COR-L47 (cell line): ENCODE measurements around the gene TGFB2.

Experiments used
- DNase-seq: peaks from one replicate; lab custom pipeline; 2025; lab: John Stamatoyannopoulos, UW

TGFB2 gene

DNA sequence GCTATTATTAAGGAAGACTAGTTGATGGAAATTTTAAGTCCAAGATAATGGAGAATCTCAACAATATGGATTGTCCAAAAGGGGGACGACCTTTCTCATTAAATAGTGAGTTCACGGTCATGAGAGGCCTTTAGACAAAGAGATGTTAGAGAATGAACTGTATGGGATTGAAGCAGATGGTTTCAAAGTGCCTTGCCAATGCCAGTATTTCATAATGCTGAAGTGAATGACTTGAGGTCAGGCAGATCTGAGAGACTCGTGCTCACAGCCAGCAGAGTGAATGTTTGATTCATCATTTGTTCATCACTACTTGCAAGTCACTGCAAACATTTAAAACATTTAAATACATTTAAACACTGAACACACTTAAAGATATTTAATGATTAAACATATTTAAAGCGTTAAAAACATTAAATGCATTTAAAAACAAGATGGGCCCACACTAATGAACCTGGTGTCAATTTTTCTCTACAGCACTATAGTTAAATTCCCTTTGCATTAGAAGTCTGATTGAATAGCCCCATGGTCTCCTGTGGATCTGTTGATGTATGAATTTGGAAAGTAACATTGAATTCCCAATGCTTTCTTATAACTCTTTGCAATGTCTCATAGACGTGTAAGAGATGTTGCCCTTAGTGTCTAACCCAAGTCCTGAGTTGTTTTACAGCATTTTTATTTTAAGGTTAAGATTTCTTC is 80.7 kb downstream of the TGFB2 start:
- no peak for DNase-seq

DNA sequence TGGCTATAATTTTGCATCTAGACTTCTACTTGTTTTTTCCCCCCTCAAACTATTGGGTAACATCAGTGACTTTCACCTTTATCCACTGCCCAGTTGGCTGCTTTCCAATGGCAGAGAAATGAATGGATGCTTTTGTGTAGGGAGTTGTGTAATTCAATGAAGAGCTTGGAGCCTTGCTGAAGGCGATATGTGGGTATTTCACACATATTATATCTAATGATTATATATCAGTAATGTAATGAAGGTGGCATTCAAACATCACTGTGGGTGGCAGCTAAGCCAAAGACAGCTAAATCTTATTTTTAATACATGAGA is 81.2 kb downstream of the TGFB2 start:
- no peak for DNase-seq

DNA sequence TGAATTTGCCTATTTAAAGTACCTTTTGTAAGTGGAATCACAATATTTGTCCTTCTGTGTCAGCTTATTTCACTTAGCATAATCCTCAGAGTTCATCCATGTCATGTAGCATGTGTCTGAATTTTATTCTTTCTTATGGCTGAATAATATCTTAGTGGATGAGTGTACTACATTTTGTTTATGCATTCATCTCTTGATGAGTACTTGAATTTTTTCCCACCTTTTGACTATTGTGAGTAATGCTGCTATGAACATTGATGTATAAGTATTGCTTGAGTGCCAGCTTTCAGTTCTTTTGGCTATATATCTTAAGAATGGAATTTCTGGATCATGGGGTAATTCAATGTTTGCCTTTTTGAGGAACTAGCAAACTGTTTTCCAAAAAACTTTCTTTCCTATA is 84.2 kb downstream of the TGFB2 start:
- no peak for DNase-seq

DNA sequence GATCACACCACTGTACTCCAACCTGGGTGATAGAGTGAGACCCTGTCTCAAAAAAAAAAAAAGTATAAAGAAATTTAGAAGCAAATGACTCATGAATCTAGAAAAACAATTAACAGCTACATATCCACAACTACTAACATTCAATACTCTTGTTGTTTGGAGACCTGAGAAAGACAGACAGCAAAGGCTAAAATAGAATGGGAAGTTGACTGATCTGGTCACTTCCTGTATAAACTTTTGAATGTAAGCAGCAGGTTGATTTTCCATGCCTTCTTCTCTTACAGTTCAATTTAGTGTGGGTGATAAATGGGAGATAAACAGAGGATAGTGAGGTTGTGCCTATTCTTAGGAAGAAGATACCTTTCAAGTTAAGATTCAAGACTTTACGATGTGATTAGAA is 85.2 kb downstream of the TGFB2 start:
- DNase-seq = no peak

DNA sequence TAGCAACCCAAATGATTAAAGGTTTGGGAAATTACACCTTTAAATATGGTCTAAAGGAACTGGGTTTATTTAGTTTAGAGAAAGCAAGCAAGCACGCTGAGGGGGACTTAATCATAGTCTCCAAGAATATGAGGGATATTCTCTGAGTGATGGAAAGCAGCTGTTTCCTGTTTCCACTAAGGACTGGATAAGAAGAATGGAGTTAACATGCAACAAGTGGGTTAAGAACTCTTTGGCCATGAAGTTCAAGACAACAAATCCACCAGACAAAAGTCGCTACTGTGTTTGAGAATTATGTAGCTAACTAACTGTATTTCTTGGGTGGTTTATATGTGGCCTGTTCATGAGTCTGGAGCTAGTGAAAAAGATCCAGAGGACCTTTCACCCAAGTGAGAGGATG is 85.7 kb downstream of the TGFB2 start:
- DNase-seq = no peak

DNA sequence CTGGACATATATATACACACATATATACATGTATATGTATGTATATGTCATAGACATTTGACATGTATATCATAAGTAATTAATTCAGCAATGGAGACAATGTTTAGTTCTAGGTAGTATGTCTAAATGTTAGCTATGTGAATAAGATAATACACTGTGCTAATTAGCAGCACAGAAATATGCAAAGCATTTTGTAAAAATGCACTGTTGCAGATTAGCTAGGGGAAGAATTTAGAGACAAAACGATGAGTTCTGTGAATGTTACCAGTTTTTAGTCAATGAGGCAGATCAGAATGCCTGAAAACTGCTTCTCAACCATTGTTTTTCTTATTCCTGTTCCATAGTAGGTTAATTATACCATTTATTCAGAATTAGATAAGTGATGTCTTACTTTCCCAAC is 86.3 kb downstream of the TGFB2 start:
- no peak for DNase-seq

DNA sequence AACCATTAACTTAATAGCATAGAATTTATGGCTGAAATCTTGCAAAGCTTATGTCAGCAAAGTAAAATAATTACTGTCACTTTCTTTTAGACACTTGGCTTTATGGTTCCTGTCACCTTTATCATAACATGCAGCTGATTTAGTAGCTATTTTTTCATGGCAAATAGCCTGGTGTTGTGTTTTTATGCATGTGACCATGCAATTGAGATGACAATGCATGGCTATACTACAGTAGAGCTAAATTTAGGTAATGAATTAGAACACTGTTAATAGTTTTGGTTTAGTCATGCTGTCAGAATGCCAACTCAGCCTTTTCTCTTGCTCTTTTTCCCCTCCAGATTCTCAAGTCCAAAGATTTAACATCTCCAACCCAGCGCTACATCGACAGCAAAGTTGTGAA is 88.6 kb downstream of the TGFB2 start:
- DNase-seq = no peak

DNA sequence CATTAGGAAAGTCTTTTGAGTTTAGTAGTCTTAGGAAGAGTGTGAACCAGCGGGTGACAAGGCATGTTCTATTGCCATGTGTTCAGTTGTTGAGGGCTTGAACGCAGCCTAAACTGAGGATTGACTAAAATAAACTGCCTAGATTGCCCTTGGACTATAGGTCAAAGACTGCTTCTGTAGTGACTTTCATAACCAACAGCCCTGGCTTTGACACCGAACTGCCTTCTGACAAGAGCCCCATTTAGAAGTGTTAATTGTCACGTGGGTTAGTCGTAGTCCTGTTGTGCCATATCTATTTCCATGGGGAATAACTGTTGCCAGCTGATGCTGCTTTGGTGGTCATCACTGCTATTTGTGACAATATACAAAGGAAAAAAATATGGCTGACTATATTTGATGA is 90.4 kb downstream of the TGFB2 start:
- no peak for DNase-seq

DNA sequence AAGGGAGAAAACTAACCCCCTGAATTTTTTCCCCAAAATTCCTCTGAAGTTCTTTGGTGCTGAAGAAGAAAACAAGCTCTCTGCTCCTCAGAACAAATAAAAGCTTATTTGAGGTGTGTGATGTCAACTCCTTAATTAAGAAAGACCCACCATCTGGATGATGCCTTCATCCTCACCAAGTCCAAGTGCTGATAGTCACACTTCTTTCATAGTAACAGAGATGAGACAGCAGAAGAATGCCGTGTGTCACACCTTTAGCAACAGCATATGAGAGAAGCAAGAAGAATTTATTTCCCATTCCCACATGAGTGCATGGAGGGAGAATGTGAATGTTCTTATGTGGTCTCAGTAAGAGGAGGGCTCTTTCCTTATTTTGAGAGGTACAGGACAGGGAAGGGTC is 91.2 kb downstream of the TGFB2 start:
- DNase-seq = no peak

DNA sequence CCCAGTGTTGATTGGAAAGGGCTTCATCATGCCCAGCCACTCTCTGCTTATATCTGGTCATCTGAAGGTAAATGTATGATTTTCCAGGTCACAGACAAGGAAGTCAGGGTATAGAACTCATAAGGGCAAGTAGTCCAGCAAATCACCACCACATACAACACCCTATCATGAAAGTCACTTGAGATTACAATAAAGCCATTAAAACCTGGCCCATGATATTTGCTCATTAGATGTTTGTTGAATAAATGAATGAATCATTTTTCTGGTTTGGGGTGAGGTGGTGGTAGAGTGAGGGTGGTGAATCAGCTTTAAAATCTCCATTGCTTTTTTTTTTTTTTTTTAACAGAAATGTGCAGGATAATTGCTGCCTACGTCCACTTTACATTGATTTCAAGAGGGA is 91.9 kb downstream of the TGFB2 start:
- DNase-seq = no peak

DNA sequence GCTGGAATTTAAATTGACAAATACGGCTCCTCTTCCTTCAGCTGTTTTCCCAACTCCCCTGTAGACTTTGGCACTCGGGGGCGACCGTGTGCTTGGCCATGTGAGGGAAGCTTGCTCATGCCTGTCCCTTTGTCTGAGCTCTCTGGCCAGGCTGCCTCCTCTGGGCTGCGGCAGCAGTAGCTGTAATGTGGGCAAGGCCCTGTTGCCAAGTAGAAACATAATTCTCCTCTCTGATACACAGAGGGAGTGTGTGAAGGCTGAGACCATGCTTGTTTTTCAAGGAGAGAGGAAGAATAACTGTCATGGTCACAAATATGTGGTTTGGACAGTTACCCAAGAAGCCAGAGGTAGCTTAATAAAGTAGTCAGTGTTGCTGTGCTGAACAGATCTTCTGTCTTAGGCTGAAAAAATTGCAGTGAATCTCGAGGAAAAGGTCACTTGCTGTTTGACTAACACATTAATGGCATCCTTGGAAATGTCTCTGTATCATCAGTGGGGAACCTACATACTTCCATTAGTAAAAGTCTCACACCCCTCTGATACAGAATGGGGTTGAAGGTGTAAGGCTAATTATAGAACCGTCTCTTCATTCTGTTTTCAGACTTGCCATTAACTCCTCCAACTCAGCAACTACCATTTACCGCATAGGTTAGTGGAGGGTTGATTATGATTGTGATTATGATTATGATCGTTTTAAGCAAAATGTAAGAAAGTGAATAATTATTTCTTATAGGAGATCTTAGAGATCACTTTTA is 94.6 kb downstream of the TGFB2 start:
- no peak for DNase-seq

DNA sequence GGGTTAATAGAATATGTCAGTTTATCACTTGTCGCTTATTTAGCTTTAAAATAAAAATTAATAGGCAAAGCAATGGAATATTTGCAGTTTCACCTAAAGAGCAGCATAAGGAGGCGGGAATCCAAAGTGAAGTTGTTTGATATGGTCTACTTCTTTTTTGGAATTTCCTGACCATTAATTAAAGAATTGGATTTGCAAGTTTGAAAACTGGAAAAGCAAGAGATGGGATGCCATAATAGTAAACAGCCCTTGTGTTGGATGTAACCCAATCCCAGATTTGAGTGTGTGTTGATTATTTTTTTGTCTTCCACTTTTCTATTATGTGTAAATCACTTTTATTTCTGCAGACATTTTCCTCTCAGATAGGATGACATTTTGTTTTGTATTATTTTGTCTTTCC is 98.1 kb downstream of the TGFB2 start:
- no peak for DNase-seq

DNA sequence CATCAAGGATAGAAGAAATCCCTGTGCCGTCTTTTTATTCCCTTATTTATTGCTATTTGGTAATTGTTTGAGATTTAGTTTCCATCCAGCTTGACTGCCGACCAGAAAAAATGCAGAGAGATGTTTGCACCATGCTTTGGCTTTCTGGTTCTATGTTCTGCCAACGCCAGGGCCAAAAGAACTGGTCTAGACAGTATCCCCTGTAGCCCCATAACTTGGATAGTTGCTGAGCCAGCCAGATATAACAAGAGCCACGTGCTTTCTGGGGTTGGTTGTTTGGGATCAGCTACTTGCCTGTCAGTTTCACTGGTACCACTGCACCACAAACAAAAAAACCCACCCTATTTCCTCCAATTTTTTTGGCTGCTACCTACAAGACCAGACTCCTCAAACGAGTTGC is 99.0 kb downstream of the TGFB2 start:
- DNase-seq = no peak

DNA sequence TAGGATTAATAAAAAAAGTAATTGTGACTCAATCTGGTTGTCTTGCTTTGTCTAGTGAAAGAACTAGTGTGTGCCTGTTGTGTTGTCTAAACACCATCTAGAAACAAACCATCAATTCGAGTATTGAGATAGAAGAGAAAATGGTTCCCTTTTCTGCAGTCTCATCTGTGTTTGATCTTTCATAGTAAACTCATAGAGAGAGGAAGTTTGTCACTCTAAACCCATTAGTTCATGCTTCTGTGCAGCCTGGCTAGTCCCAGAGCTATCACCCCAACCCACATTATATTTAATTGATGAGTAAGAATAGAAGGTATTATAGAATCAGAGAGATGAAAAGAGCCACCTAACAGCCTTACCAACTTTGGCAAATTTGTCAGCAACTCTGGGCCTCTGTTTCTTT is 99.5 kb downstream of the TGFB2 start:
- no peak for DNase-seq

DNA sequence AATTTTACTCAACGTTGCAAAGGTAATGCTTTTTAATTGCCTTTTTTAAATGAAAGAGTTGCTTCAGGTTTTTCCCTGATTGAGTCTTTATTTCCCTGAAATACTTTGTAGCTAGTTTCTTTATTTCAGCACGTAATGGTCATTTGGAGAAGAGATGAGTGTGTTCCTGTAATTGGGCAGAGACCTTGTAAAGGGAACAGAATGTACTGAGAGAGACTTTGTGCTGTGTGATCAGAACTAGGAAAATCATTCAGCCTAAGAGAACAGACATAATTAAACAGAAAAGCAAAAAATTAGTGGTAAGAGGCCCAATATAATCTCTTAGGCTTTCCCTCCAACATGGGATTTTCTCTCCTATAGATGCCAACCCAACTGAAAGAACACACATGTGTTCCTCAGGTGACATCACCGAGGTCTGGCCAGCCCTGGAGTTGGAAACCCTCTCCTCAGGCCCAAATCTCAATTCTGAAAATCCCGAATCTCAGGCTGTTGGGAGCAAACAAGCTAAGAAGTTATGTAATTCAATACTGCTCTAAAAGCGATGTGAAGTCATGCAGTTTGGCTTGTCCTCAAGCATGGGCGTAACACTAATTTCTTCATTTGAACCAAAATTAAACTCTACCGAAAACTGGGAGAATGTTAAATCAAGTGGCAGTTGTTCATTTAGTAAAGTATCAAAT is 102.0 kb downstream of the TGFB2 start:
- no peak for DNase-seq

DNA sequence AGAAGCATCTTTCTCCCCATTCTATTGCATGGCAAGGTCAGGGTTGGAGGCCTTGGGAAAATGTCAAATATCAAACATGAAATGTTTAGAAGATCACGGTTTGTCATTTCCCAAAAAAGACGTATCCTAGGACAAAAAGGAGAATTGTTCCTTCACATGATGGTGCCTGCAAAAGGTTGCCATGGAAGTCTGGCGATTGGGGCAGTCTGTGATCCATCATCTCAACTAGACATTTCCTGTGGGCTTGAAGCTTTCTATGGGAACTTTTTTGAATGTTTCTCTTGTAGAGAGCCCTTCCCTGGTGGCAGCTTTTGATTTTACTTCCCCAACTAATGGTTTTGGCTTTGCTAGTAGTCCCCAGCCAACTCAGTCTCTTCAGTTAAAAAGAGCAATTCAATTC is 106.3 kb downstream of the TGFB2 start:
- no peak for DNase-seq

DNA sequence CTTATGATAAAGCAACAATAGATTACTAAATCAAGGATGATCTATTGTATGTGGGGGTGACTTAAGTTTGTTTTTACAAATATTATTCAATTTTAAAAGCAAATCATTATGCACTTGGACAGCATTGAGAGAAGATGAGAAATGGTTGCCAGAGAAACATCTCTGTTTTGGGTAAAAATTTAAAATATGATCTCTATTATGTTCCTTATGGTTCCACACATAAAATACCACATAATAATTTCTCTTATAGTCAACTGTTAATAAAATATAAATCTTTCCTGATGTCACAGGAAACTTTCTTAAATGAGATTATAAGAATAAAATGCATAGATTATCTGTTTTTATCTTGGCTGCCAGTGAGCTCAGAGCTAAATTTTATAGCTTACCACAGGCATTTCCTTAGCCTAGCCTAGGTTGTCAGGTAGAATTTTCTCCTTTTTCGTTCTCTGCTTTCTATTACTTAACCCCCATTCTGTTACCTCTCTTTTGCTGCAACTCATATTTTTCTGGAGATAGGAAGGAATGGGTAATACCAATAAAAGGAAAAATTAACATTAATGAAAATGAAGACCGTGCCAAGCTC is 109.7 kb downstream of the TGFB2 start:
- DNase-seq = no peak

DNA sequence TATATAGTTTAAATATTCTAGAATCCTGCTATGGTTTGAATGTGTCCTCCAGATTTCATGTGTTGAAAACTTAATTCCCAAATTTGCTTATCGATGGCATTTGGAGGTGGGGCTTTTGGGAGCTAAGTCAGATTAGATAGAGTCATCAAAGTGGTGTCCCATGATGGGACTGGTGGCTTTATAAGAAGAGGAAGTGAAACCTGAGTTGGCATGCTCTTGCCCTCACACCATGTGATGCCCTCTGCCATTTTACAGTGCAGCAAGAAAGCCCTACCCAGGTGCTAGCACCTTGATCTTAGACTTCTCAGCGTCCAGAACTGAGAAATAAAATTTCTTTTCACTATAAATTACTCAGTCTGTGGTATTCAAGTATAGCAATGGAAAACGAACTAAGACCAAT is 111.3 kb downstream of the TGFB2 start:
- no peak for DNase-seq

DNA sequence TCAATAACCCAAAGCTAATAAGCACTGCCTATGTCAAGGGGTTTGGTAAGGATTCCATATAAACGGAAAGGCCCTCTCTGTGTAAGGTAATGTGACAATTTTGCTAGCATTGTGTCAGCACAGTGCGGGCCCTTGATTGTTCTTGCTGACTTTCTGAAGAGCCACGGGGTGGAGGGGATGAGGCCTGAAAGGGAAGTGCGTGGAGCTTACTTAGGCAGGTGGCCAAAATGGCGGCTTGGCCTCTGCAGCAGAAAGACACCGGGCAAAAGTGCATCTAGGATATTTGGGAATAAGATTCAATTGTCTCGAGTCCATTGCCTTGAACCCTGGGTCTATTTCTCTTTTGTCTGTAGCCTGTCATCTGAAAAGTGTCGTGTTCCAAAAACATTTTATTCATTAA is 114.3 kb downstream of the TGFB2 start:
- DNase-seq = no peak

DNA sequence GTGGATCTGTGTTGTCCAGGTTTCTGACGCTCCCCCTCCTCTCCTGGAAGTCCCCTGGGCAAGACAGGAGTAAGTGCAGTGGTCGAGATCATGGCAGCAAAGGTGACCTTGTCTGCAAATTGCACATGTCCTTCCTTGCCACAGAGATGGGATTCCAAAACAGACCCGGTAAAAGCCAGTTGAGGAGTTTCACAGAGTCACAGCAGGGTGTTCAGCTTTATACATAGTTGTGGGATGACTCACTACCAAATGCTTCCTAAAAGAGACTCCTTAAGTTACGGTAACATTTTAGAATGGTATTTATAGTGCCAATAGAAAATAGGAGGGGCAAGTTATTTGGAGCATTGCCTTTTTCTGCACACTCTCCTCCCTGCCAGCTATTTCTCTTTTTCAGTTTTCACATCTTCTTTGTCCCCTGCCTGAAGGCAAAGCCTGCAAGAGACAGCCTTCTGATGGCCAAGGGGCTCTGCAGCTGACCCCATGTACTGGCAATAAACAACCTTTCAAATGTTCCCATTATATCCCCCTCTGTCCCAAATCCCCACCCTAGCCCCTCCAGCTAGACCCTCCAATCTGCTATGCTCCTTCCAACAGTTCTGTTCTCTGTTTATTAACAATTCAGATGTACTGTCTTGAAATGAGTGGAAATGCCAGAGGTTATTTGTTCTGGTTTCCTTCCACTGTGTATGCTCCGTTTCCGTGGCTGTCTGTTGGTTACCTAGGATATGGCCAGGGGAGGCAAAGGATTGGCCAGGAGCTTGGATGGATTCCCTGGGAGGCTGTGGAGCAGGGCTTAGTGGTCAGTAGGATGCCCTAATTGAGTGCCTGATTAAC is 115.0 kb downstream of the TGFB2 start:
- no peak for DNase-seq

DNA sequence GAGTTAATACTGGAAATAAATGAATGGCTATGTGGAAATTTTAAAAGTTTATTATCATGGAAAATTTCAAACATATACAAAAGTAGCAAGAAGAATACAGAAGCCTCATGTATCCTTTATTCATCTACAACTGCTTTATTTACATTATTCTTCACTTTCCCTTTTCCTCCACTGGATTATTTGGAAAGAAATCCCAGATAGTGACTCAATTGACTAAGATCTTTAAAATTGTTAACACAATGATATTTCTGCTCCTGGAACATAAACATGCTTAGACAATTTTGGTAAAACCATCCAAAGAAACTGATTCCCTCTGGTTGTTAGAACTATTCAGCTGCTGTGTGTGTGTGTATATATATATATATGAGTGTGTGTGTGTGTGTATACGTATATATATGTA is 116.2 kb downstream of the TGFB2 start:
- DNase-seq = no peak

DNA sequence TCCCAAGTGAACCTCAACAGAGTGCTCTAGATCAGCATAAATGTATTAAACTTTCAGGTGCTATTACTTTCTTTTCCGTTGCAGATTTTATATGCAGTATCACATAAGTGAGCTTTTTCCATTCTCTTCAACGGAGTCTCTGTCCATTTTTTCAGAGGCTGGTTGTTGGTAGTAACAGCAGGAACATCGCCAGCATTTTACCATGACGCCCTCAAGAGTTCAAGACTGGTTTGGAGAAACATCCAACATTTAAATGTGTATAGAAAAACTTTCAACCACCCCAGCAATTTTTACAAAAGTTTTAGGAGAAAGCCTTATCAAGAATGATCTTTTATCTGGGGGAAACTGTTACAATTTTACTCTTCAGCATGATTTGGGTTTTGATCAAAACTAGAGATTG is 117.0 kb downstream of the TGFB2 start:
- DNase-seq = no peak
